Activated gamma-delta T cell treated with anti-CD3 and anti-CD28 coated beads, Interleukin-2, amount 50 U/mL, for 16 hours (primary cell): Measurements from ENCODE around the gene CCDC138.

Experiments
- DNase-seq: peaks from one replicate; pipeline ENCODE4 v3.0.0-alpha.2; 2020; ENCODE audit warnings: low read depth

The CCDC138 gene

GRCh38 chr2:108829578-108830310, 43.2 kb downstream of the CCDC138 start:
- no peak for DNase-seq

- no peak for DNase-seq
Measured at GRCh38 chr2:108833219-108833618, 46.6 kb downstream of the CCDC138 start.

- DNase-seq, result no peak
Measured at GRCh38 chr2:108834620-108835019, 48.0 kb downstream of the CCDC138 start.

GRCh38 chr2:108835040-108835439, 48.5 kb downstream of the CCDC138 start:
- DNase-seq, result no peak

- DNase-seq, result no peak
Measured at GRCh38 chr2:108837198-108837597, 50.6 kb downstream of the CCDC138 start.

- no peak for DNase-seq
Measured at GRCh38 chr2:108841506-108841905, 54.9 kb downstream of the CCDC138 start.

- no peak for DNase-seq
Measured at GRCh38 chr2:108845923-108846322, 59.4 kb downstream of the CCDC138 start.

GRCh38 chr2:108847000-108847399, 60.4 kb downstream of the CCDC138 start:
- no peak for DNase-seq

- no peak for DNase-seq
Measured at GRCh38 chr2:108852375-108852774, 65.8 kb downstream of the CCDC138 start.

GRCh38 chr2:108853421-108853820, 66.8 kb downstream of the CCDC138 start:
- no peak for DNase-seq

GRCh38 chr2:108854484-108854883, 67.9 kb downstream of the CCDC138 start:
- DNase-seq, result no peak

- DNase-seq, result no peak
Measured at GRCh38 chr2:108855194-108855593, 68.6 kb downstream of the CCDC138 start.

- no peak for DNase-seq
Measured at GRCh38 chr2:108858894-108859293, 72.3 kb downstream of the CCDC138 start.

- no peak for DNase-seq
Measured at GRCh38 chr2:108866041-108866440, 79.5 kb downstream of the CCDC138 start.

GRCh38 chr2:108868911-108869310, 82.3 kb downstream of the CCDC138 start:
- no peak for DNase-seq

GRCh38 chr2:108869542-108869941, 83.0 kb downstream of the CCDC138 start:
- no peak for DNase-seq

- DNase-seq, result no peak
Measured at GRCh38 chr2:108870069-108870644, 83.6 kb downstream of the CCDC138 start.

GRCh38 chr2:108877506-108877905, 90.9 kb downstream of the CCDC138 start:
- DNase-seq, result no peak

- no peak for DNase-seq
Measured at GRCh38 chr2:108878276-108878675, 91.7 kb downstream of the CCDC138 start.

GRCh38 chr2:108884619-108885018, 98.0 kb downstream of the CCDC138 start:
- DNase-seq, result no peak

GRCh38 chr2:108889907-108890306, 103.3 kb downstream of the CCDC138 start:
- no peak for DNase-seq

- no peak for DNase-seq
Measured at GRCh38 chr2:108893277-108893676, 106.7 kb downstream of the CCDC138 start.

- DNase-seq, result no peak
Measured at GRCh38 chr2:108894766-108895165, 108.2 kb downstream of the CCDC138 start.

GRCh38 chr2:108895188-108895587, 108.6 kb downstream of the CCDC138 start:
- DNase-seq, result no peak
